ENCODE measurements around the gene CPEB3.

The CPEB3 gene

GRCh38 chr10:92024700-92025099, 266.2 kb downstream of the CPEB3 start:
- H3K4me3 ChIP-seq (ENCODE audit: low read depth, low read length): no peak overlapping the region
- TF ChIP-seq CTCF (IDR thresholded peaks at IDR 0.05; ENCODE audit: low read depth, low read length, missing control alignments): no peak
- no peak for DNase-seq (ENCODE audit: low read depth)

- H3K4me3 ChIP-seq (ENCODE audit: low read depth, low read length): no peak overlapping the region
- no peak for TF ChIP-seq CTCF (IDR thresholded peaks at IDR 0.05; ENCODE audit: low read depth, low read length, missing control alignments)
- DNase-seq (ENCODE audit: low read depth): no peak
These were observed 276.3 kb downstream of the CPEB3 start for GRCh38 chr10:92014620-92015019.

- no peak overlapping the region for H3K4me3 ChIP-seq (ENCODE audit: low read depth, low read length)
- no peak for TF ChIP-seq CTCF (IDR thresholded peaks at IDR 0.05; ENCODE audit: low read depth, low read length, missing control alignments)
- DNase-seq (ENCODE audit: low read depth): no peak
These were observed 279.2 kb downstream of the CPEB3 start for GRCh38 chr10:92011560-92012214.

- TF ChIP-seq CTCF (IDR thresholded peaks at IDR 0.05; ENCODE audit: low read depth, low read length, missing control alignments): no peak
- DNase-seq (ENCODE audit: low read depth): no peak
These were observed 280.7 kb downstream of the CPEB3 start for GRCh38 chr10:92010047-92010735.

GRCh38 chr10:92009445-92009844, 281.4 kb downstream of the CPEB3 start:
- no peak overlapping the region for H3K4me3 ChIP-seq (ENCODE audit: low read depth, low read length)
- no peak for TF ChIP-seq CTCF (IDR thresholded peaks at IDR 0.05; ENCODE audit: low read depth, low read length, missing control alignments)
- DNase-seq (ENCODE audit: low read depth): no peak

More at GRCh38 chr10:92010047-92010735, 280.7 kb downstream of the CPEB3 start:
- H3K4me3 ChIP-seq (ENCODE audit: low read depth, low read length): no peak overlapping the region

- no peak for DNase-seq (ENCODE audit: low read depth)
- H3K4me3 ChIP-seq (ENCODE audit: low read depth, low read length): no peak overlapping the region
- TF ChIP-seq CTCF (IDR thresholded peaks at IDR 0.05; ENCODE audit: low read depth, low read length, missing control alignments): no peak
These were observed 284.9 kb downstream of the CPEB3 start for GRCh38 chr10:92005978-92006377.

- no peak overlapping the region for H3K4me3 ChIP-seq (ENCODE audit: low read depth, low read length)
- no peak for DNase-seq (ENCODE audit: low read depth)
- no peak for TF ChIP-seq CTCF (IDR thresholded peaks at IDR 0.05; ENCODE audit: low read depth, low read length, missing control alignments)
These were observed 287.6 kb downstream of the CPEB3 start for GRCh38 chr10:92003258-92003657.

Data from GM12864 (cell line).